DMS53 treated with DMSO at 0.1 percent for 48 hours (cell line): ENCODE measurements around the gene ING5.

ENCODE experiments used
- DNase-seq: peaks from one replicate; lab custom pipeline; 2025; ENCODE audit not compliant: unreplicated experiment; lab: John Stamatoyannopoulos, UW

The ING5 gene

GRCh38 chr2:241775223-241776177 lies 73.7 kb downstream of the ING5 start:
- no peak for DNase-seq

GRCh38 chr2:241776336-241777169 lies 74.7 kb downstream of the ING5 start, which contains the start of gene GAL3ST2:
GAL3ST2 (plus strand) TSS chr2:241776822; CDS start chr2:241776956, 134 bp downstream.
- DNase-seq, result no peak

- no peak for DNase-seq
Observed at GRCh38 chr2:241777170-241777685, 75.4 kb downstream of the ING5 start.

DNA sequence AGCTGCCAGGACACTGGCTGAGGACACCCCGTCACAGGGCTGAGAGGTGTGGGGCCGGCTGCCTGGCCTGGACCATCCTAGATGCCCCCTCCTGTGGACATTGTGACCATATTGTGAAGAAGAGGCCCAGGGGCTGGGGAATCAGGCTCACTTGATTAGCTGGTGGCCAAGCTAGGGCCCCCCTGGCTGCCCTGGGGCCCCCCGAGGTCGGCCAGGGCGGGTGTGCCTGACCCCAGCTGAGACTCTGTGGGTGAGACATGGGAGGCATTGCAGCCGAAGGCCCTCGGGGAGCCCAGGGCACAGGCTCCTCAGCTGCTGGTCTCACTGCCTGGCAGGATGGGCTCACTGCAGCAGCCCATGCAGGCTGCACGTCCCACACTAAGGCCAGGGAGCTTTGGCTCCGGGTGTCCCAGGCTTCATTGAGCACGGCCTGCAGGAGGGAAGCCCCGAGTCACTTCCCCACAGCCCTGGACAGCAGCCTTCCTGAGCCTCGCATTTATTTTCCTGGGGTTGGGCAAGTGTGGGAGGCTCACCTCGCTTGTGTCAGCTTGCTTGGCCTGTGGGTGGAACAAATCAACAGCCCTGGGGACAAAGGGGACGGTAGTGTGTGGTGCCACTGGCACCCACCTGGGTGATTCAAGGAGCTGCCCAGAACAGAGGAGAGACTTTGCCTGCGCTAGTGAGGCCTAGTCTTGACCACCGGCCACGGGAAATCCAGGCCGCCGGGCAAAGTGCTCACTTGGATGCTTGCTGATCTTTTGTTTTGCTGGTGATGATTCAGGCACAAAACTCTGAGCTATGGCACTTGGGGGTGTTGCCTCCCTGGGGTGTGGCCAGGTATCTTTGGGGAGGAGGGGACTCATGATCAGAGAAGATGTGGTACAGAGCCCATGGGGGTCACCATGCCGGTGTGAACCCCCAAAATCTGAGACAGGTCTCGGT lies 76.1 kb downstream of the ING5 start:
- DNase-seq, result no peak
